Measurements from ENCODE around the gene C15orf62.

C15orf62 gene

GRCh38 chr15:40763801-40764628 is 5.8 kb upstream of the C15orf62 start, which contains the start of gene GCHFR:
Gene GCHFR, plus strand, starts transcription at chr15:40764068. Its CDS starts 113 bp downstream, at chr15:40764181.
- H3K9me3 ChIP-seq (ENCODE audit: control insufficient read depth, low read length): no peaks in the 10 kb centered on the region
- peak within 1 kb of the TSS; percentile 67 for H3K9ac ChIP-seq (ENCODE audit: low read length)
- peak within 1 kb of the TSS; percentile 64 for H2BK120ac ChIP-seq (ENCODE audit: low read depth, low read length)
- peak within 1 kb of the TSS; percentile 99 for H3K4me2 ChIP-seq (ENCODE audit: low read length, poor library complexity, severe bottlenecking)
- peak within 1 kb of the TSS; percentile 95 for H2AFZ ChIP-seq (ENCODE audit: low read depth, low read length)
- H3K4ac ChIP-seq (ENCODE audit: low read depth in 1 of 2, low read length in 2 of 2): peak within 1 kb of the TSS; percentile 37 to 73
- peak within 1 kb of the TSS; percentile 68 to 81 for H3K4me3 ChIP-seq (ENCODE audit: insufficient read depth in 1 of 2, low read depth in 1 of 2, low read length in 2 of 2)
- peak within 1 kb of the TSS; percentile 78 to 89 for H3K18ac ChIP-seq (ENCODE audit: low read depth in 1 of 2, low read length in 2 of 2)
- H3K23ac ChIP-seq (ENCODE audit: low read length in 2 of 2): peak within 1 kb of the TSS in 1 of 2 experiments; percentile 91
- no peak within 1 kb of the TSS for H3K27ac ChIP-seq (ENCODE audit: low read length, poor library complexity, severe bottlenecking)
- H2BK15ac ChIP-seq (ENCODE audit: low read depth, poor library complexity, severe bottlenecking): peak within 1 kb of the TSS; percentile 82
- H3K4me1 ChIP-seq (ENCODE audit: control insufficient read depth, insufficient read depth, low read depth, low read length): peaks cover 51% of the 10 kb centered on the region
- peak within 1 kb of the TSS; percentile 90 for H4K8ac ChIP-seq (ENCODE audit: low read length)
- H3K14ac ChIP-seq (ENCODE audit: low read length in 2 of 2): peak within 1 kb of the TSS in 1 of 2 experiments; percentile 94
- H2BK12ac ChIP-seq (ENCODE audit: low read length in 2 of 2): peak within 1 kb of the TSS; percentile 25 to 61
- no peak within 1 kb of the TSS for H2BK5ac ChIP-seq (ENCODE audit: low read depth, low read length, poor library complexity, severe bottlenecking)
- WGBS: 1% methylated on average over 72 of the region's 75 CpGs
- H2AK5ac ChIP-seq (ENCODE audit: low read length, severe bottlenecking): no peak within 1 kb of the TSS
- peaks cover 0 to 3% of the 10 kb centered on the region in 2 experiments for H3K27me3 ChIP-seq (ENCODE audit: control insufficient read depth in 1 of 2, insufficient read depth in 1 of 2, low read length in 2 of 2)
- peak within 1 kb of the TSS; percentile 64 for H4K91ac ChIP-seq (ENCODE audit: low read length)
- peaks cover 3% of the 10 kb centered on the region for H3K79me1 ChIP-seq (replicated peaks; ENCODE audit: low read length, poor library complexity, severe bottlenecking)
- peaks cover 5 to 21% of the 10 kb centered on the region in 2 experiments for H3K36me3 ChIP-seq (ENCODE audit: control insufficient read depth in 1 of 2, insufficient read depth in 2 of 2, low read depth in 1 of 2, low read length in 2 of 2)
- peak; percentile 85 for DNase-seq

GRCh38 chr15:40764629-40765103 is 5.1 kb upstream of the C15orf62 start:
- Histone ChIP-seq H2BK15ac (ENCODE audit: low read depth, poor library complexity, severe bottlenecking) (no peak overlapping the region), H4K91ac (ENCODE audit: low read length) (no peak overlapping the region), H3K4me2 (ENCODE audit: low read length, poor library complexity, severe bottlenecking) (peak overlapping the region; percentile 99), H2AFZ (ENCODE audit: low read depth, low read length) (peak overlapping the region; percentile 95), H3K9ac (ENCODE audit: low read length) (peak overlapping the region; percentile 67), H3K18ac (ENCODE audit: low read depth in 1 of 2, low read length in 2 of 2) (peak overlapping the region in 1 of 2 experiments; percentile 45), H3K9me3 (ENCODE audit: control insufficient read depth, low read length) (no peaks in the 10 kb centered on the region), H3K36me3 (ENCODE audit: control insufficient read depth in 1 of 2, insufficient read depth in 2 of 2, low read depth in 1 of 2, low read length in 2 of 2) (peaks cover 5 to 22% of the 10 kb centered on the region in 2 experiments), H3K14ac (ENCODE audit: low read length in 2 of 2) (no peak overlapping the region), H3K4ac (ENCODE audit: low read depth in 1 of 2, low read length in 2 of 2) (peak overlapping the region in 1 of 2 experiments; percentile 19), H4K8ac (ENCODE audit: low read length) (peak overlapping the region; percentile 60), H3K27me3 (ENCODE audit: control insufficient read depth in 1 of 2, insufficient read depth in 1 of 2, low read length in 2 of 2) (peaks cover 0 to 3% of the 10 kb centered on the region in 2 experiments), H3K23ac (ENCODE audit: low read length in 2 of 2) (no peak overlapping the region), H2BK12ac (ENCODE audit: low read length in 2 of 2) (no peak overlapping the region), H3K4me3 (ENCODE audit: insufficient read depth in 1 of 2, low read depth in 1 of 2, low read length in 2 of 2) (peak overlapping the region; percentile 68 to 81), H2BK120ac (ENCODE audit: low read depth, low read length) (no peak overlapping the region), H3K4me1 (ENCODE audit: control insufficient read depth, insufficient read depth, low read depth, low read length) (peaks cover 57% of the 10 kb centered on the region), H3K79me1 (replicated peaks; ENCODE audit: low read length, poor library complexity, severe bottlenecking) (peaks cover 3% of the 10 kb centered on the region), H3K27ac (ENCODE audit: low read length, poor library complexity, severe bottlenecking) (no peak overlapping the region), H2AK5ac (ENCODE audit: low read length, severe bottlenecking) (no peak overlapping the region), H2BK5ac (ENCODE audit: low read depth, low read length, poor library complexity, severe bottlenecking) (no peak overlapping the region)
- DNase-seq: peak; percentile 37
- WGBS: 39% methylated on average over 6 of the region's 8 CpGs

GRCh38 chr15:40766194-40766815 is 3.5 kb upstream of the C15orf62 start:
- no peak overlapping the region for H3K4me3 ChIP-seq (ENCODE audit: insufficient read depth in 1 of 2, low read depth in 1 of 2, low read length in 2 of 2)
- no peak overlapping the region for H2BK15ac ChIP-seq (ENCODE audit: low read depth, poor library complexity, severe bottlenecking)
- no peak overlapping the region for H3K4ac ChIP-seq (ENCODE audit: low read depth in 1 of 2, low read length in 2 of 2)
- no peak overlapping the region for H2BK120ac ChIP-seq (ENCODE audit: low read depth, low read length)
- H4K91ac ChIP-seq (ENCODE audit: low read length): no peak overlapping the region
- H3K4me2 ChIP-seq (ENCODE audit: low read length, poor library complexity, severe bottlenecking): no peak overlapping the region
- no peak overlapping the region for H3K9ac ChIP-seq (ENCODE audit: low read length)
- no peak overlapping the region for H2BK5ac ChIP-seq (ENCODE audit: low read depth, low read length, poor library complexity, severe bottlenecking)
- H3K14ac ChIP-seq (ENCODE audit: low read length in 2 of 2): no peak overlapping the region
- H3K4me1 ChIP-seq (ENCODE audit: control insufficient read depth, insufficient read depth, low read depth, low read length): peaks cover 74% of the 10 kb centered on the region
- peak overlapping the region in 1 of 2 experiments; percentile 33 for H2BK12ac ChIP-seq (ENCODE audit: low read length in 2 of 2)
- peak overlapping the region; percentile 18 for H2AK5ac ChIP-seq (ENCODE audit: low read length, severe bottlenecking)
- no peaks in the 10 kb centered on the region for H3K27me3 ChIP-seq (ENCODE audit: control insufficient read depth in 1 of 2, insufficient read depth in 1 of 2, low read length in 2 of 2)
- peak overlapping the region in 1 of 2 experiments; percentile 57 for H3K23ac ChIP-seq (ENCODE audit: low read length in 2 of 2)
- peaks cover 3% of the 10 kb centered on the region for H3K79me1 ChIP-seq (replicated peaks; ENCODE audit: low read length, poor library complexity, severe bottlenecking)
- no peak for DNase-seq
- no peak overlapping the region for H2AFZ ChIP-seq (ENCODE audit: low read depth, low read length)
- no peak overlapping the region for H4K8ac ChIP-seq (ENCODE audit: low read length)
- 86% methylated on average over 7 of the region's 7 CpGs for WGBS
- no peak overlapping the region for H3K27ac ChIP-seq (ENCODE audit: low read length, poor library complexity, severe bottlenecking)
- peak overlapping the region in 1 of 2 experiments; percentile 59 for H3K18ac ChIP-seq (ENCODE audit: low read depth in 1 of 2, low read length in 2 of 2)
- peaks cover 7 to 24% of the 10 kb centered on the region in 2 experiments for H3K36me3 ChIP-seq (ENCODE audit: control insufficient read depth in 1 of 2, insufficient read depth in 2 of 2, low read depth in 1 of 2, low read length in 2 of 2)
- H3K9me3 ChIP-seq (ENCODE audit: control insufficient read depth, low read length): no peaks in the 10 kb centered on the region
